ENCODE measurements around the gene MYH15.

GRCh38 chr3:108477511-108478147, 32.8 kb downstream of the MYH15 start:
- peak in 5 of 7 experiments; percentile 42 to 72 (median 64) for TF ChIP-seq CTCF (IDR thresholded peaks at IDR 0.05)
- TF ChIP-seq EP300 (IDR thresholded peaks at IDR 0.05), result no peak
- TF ChIP-seq POLR2A (IDR thresholded peaks at IDR 0.05), result no peak
